HG03097 (cell line): Measurements from ENCODE around the gene CCDC126.

ENCODE experiments used
- ATAC-seq: cut with Tn5 transposase; IDR thresholded peaks from one replicate; pipeline ENCODE4 v1.9.1; 2021; ENCODE audit not compliant: unreplicated experiment, low FRiP score

Gene CCDC126

GRCh38 chr7:23693224-23693623 lies 96.0 kb downstream of the CCDC126 start:
- no peak for ATAC-seq
